GM06990 (cell line): Measurements from ENCODE around the gene PNPLA8.
"Not testable (repeated sequence)": the region's sequence is repeated elsewhere in the genome, so short reads cannot be mapped to it uniquely, and the experiment has no call there.

Experiments used
- DNase-seq: peaks from one replicate; pipeline ENCODE4 v3.0.0-alpha.2; 2011; ENCODE audit not compliant: insufficient read length; ENCODE audit errors: extremely low read depth
- H3K27me3 ChIP-seq: replicated peaks from 2 replicates; pipeline ENCODE4 v1.6.0; 2011; ENCODE audit warnings: low read length; ENCODE audit not compliant: control insufficient read depth, insufficient read depth
- H3K36me3 ChIP-seq: 2 replicates; pipeline ENCODE4 v1.5.1; 2011; ENCODE audit warnings: low read length; ENCODE audit not compliant: control insufficient read depth, insufficient read depth
- H3K4me3 ChIP-seq: replicated peaks from 2 replicates; pipeline ENCODE4 v1.5.1; 2011; ENCODE audit warnings: low read depth, mild to moderate bottlenecking, control low read depth, low read length
- CTCF ChIP-seq: IDR thresholded peaks from 2 replicates; pipeline ENCODE4 v1.5.1; 2011; ENCODE audit warnings: low read length, control low read depth, mild to moderate bottlenecking, inconsistent platforms; ENCODE audit not compliant: insufficient read depth, poor library complexity, severe bottlenecking

Gene PNPLA8

GRCh38 chr7:108557191-108557590 is 31.3 kb upstream of the PNPLA8 start:
- no peak for TF ChIP-seq CTCF
- no peaks in the 10 kb centered on the region for H3K27me3 ChIP-seq
- no peak overlapping the region for H3K4me3 ChIP-seq
- H3K36me3 ChIP-seq: no peaks in the 10 kb centered on the region
- DNase-seq: no peak

- H3K4me3 ChIP-seq, DNase-seq, H3K27me3 ChIP-seq, H3K36me3 ChIP-seq: not testable (repeated sequence)
Measured at GRCh38 chr7:108556665-108557064, 30.7 kb upstream of the PNPLA8 start.

- not testable (repeated sequence) for H3K36me3 ChIP-seq, H3K27me3 ChIP-seq, H3K4me3 ChIP-seq, DNase-seq
Measured at GRCh38 chr7:108548141-108548896, 22.4 kb upstream of the PNPLA8 start.

- Histone ChIP-seq H3K36me3 (no peaks in the 10 kb centered on the region), H3K27me3 (no peaks in the 10 kb centered on the region), H3K4me3 (no peak overlapping the region)
- no peak for DNase-seq
- no peak for TF ChIP-seq CTCF
Measured at GRCh38 chr7:108541478-108541877, 15.5 kb upstream of the PNPLA8 start.

GRCh38 chr7:108538685-108539084 is 12.8 kb upstream of the PNPLA8 start:
- not testable (repeated sequence) for DNase-seq, H3K27me3 ChIP-seq, H3K4me3 ChIP-seq, H3K36me3 ChIP-seq

GRCh38 chr7:108538236-108538635 is 12.3 kb upstream of the PNPLA8 start:
- not testable (repeated sequence) for DNase-seq

GRCh38 chr7:108537229-108537628 is 11.3 kb upstream of the PNPLA8 start:
- DNase-seq: no peak
- no peak for TF ChIP-seq CTCF
- no peak overlapping the region for H3K4me3 ChIP-seq
- no peaks in the 10 kb centered on the region for H3K36me3 ChIP-seq
- H3K27me3 ChIP-seq: no peaks in the 10 kb centered on the region

More at GRCh38 chr7:108538236-108538635, 12.3 kb upstream of the PNPLA8 start:
- not testable (repeated sequence) for H3K27me3 ChIP-seq, H3K4me3 ChIP-seq, H3K36me3 ChIP-seq

- no peaks in the 10 kb centered on the region for H3K36me3 ChIP-seq
- DNase-seq: no peak
- H3K27me3 ChIP-seq: no peaks in the 10 kb centered on the region
- no peak for TF ChIP-seq CTCF
- H3K4me3 ChIP-seq: no peak overlapping the region
Measured at GRCh38 chr7:108535744-108536143, 9.8 kb upstream of the PNPLA8 start.
